ENCODE results near the gene SORCS2.

Gene SORCS2

DNA sequence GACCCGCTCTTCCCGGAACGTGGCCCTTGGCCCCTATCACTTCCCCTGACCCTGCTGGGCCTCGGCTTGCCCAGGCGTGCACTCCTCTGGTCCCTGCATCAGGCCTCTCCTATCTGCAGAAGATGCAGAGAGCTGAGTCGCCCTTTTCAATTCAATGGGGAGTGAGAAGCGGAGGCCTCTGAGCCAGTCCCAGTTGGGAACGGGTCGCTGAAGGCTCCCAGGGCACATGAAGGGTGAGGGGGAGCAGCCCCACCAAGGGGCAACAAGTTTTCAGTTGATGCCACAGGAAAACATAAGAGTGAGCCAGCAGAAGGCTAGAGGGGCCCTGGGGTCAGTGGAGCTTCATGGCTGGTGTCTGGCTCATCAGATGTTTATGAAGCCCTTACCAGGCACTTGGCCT, 225.3 kb downstream of the SORCS2 start:
- DNase-seq (ENCODE audit: low read depth): no peak
- no peak overlapping the region for H3K4me3 ChIP-seq (ENCODE audit: control insufficient read depth, low read depth, low read length)
- no peak for TF ChIP-seq CTCF (IDR thresholded peaks at IDR 0.05; ENCODE audit: control insufficient read depth, insufficient read depth, low read depth, low read length, missing control alignments)

GRCh38 chr4:7418131-7418943, 226.0 kb downstream of the SORCS2 start:
- no peak for TF ChIP-seq CTCF (IDR thresholded peaks at IDR 0.05; ENCODE audit: control insufficient read depth, insufficient read depth, low read depth, low read length, missing control alignments)
- H3K4me3 ChIP-seq (ENCODE audit: control insufficient read depth, low read depth, low read length): no peak overlapping the region
- DNase-seq (ENCODE audit: low read depth): no peak

- no peak for DNase-seq (ENCODE audit: low read depth)
- no peak for TF ChIP-seq CTCF (IDR thresholded peaks at IDR 0.05; ENCODE audit: control insufficient read depth, insufficient read depth, low read depth, low read length, missing control alignments)
- no peak overlapping the region for H3K4me3 ChIP-seq (ENCODE audit: control insufficient read depth, low read depth, low read length)
These were observed 227.8 kb downstream of the SORCS2 start for GRCh38 chr4:7419961-7420660.

- no peak overlapping the region for H3K4me3 ChIP-seq (ENCODE audit: control insufficient read depth, low read depth, low read length)
- DNase-seq (ENCODE audit: low read depth): no peak
- no peak for TF ChIP-seq CTCF (IDR thresholded peaks at IDR 0.05; ENCODE audit: control insufficient read depth, insufficient read depth, low read depth, low read length, missing control alignments)
These were observed 228.3 kb downstream of the SORCS2 start for GRCh38 chr4:7420661-7421040.

- DNase-seq (ENCODE audit: low read depth): no peak
- no peak for TF ChIP-seq CTCF (IDR thresholded peaks at IDR 0.05; ENCODE audit: control insufficient read depth, insufficient read depth, low read depth, low read length, missing control alignments)
These were observed 229.2 kb downstream of the SORCS2 start for GRCh38 chr4:7421356-7422150.

DNA sequence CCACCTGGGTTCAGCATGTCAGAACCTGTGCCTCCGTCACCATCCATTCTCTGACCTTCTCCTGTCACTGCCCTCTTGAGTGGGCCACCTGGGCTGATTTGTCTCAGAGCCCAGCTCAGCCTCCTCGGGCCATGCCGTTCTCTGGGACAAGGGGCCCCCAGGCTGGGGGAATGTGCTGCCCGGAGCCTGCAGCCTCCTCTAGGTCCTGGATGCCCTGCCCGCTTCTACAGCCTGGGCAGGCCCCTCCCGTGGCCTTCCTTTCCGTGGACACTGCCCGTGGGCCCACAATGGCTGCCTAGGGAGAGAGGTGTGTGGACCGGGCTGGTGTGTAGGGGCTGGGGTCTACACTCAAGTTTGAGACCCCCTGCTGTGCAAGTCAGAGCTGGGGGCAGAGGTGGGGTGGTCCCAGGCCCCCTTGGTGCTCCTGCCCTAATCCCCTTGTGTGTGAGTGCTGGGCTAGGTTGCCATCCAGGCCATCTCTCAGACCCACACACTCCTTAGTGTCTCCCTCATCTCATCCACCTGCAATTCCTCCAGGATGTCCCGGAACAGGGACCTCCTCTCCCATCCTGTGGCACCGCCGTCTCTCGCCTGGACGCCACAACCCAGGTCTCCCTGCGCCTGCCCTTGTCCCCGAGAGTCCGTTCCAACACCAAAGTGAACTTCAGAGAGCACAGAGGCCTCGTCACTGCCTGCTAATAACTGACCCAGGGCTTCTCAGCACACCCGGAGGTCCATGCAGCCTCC, 230.0 kb downstream of the SORCS2 start:
- H3K4me3 ChIP-seq (ENCODE audit: control insufficient read depth, low read depth, low read length): no peak overlapping the region
- TF ChIP-seq CTCF (IDR thresholded peaks at IDR 0.05; ENCODE audit: control insufficient read depth, insufficient read depth, low read depth, low read length, missing control alignments): no peak
- no peak for DNase-seq (ENCODE audit: low read depth)

More at GRCh38 chr4:7421356-7422150, 229.2 kb downstream of the SORCS2 start:
- H3K4me3 ChIP-seq (ENCODE audit: control insufficient read depth, low read depth, low read length): no peak overlapping the region
